ENCODE measurements around the gene PRKAR1B.
A peak's percentile ranks its signal among the peaks of the same experiment; 100 is the strongest.
"Not testable (repeated sequence)": the region's sequence is repeated elsewhere in the genome, so short reads cannot be mapped to it uniquely, and the experiment has no call there.

PRKAR1B gene

DNA sequence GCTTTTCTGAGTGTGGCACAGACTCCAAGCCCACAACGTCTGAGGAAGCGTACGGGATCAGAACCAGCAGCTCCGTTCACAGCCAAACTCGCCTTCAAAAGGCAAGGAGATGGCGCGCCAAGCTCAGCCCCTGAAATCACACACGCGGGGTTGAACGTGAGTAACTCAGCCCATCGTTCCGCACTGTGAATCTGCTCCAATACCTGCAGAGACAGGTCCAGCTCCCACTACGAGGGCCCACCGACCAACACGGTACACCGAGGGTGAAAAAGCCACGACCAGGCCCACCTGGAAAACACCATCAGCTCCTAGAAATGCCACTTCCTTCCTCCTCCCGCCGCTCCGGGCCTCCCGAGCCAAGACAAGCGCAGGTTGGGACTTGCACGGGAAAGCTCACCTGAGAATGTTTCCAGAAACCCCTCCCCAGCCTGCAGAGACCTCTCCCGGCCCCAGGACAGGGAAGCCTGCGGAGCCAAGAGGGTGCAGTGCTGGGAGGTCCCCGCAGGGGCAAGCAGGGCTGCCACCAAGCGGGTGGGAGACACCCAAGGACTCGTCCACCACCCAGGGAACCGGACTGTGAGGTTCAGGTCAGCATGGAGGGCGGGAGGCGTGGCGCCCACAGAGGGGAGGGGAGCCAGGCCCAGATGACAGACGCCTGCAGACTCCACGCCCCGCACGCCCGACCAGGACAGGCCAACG is 113.5 kb downstream of the PRKAR1B start:
- peak in 4 of 10 donors; percentile 21 to 81 (median 54) for DNase-seq
- intact Hi-C loops (cut with DNase I), result no loop called here

DNA sequence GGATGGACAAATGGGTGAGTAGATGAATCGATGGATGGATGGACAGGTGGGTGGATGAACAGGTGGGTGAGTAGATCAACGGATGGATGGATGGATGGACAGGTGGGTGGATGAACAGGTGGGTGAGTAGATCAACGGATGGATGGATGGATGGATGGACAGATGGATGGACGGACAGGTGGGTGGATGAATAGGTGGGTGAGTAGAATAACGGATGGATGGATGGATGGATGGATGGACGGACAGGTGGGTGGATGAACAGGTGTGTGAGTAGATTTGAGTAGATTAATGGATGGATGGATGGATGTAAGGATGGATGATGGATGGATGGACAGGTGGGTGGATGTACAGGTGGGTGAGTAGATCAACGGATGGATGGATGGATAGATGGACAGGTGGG is 115.2 kb downstream of the PRKAR1B start:
- intact Hi-C loops (cut with DNase I); DNase-seq: not testable (repeated sequence)

DNA sequence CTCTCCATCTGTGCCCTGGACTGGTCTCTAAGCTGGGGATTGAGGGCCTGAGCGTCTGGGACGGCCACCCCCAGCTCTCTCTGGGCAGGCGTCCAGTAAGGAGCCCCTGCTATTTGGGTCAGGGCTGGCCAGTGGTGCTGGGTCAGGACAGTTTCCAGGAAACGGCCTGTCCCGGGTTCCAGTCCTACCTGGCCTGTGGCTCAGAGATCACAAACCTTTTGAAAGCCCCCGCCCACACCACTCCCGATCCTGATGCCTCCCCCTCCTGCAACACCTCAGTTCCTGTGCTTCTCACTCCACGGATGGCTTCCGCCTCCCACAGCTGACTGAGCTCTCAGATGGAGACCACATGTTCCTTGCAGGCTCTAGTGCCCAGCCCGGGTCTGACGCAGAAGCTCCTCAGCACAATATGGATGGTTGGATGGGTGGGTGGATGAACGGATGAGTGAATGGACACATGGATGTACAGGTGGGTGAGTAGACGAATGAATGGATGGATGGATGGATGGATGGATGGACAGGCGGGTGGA is 115.7 kb downstream of the PRKAR1B start:
- DNase-seq, result peak in 4 of 10 donors; percentile 29 to 82 (median 76)
- intact Hi-C loops (cut with DNase I), result no loop called here

DNA sequence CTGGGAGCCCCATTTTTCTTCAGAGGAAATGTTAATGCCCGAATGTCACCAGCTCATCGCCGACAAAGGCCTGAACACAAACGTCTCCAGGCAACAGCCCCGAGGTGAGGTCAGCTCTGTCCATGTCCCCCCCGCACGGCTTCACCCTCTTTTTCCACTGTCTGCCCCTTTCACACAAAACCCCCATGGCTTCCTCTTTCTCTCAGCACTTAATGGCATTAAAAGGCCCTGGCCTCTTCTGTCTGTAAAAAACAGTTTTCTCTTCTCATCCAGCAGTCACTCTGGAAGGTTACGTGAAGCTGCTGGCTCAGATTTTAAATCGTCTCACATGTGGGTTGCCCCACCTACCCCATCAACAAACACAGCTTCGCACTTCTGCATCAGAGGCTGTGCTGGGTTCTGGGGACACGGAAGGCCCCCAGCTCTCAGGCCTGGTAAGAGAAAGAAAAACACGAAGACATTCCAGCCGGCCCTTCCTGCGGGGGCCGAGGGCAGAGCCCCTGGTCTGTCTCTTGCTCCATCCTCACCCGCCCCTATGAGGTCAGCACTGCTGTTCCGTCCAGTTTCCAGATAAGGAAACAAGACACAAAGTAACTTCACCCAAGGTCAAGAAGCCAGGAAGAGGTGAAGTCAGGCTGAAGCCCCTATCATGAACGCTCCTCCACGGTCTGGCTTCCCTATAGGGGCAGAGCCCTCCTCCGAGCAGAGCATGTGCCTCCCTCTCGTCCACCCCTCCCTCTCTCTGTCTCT is 116.4 kb downstream of the PRKAR1B start:
- intact Hi-C loops (cut with DNase I), result no loop called here
- peak in 4 of 10 donors; percentile 9 to 66 (median 52) for DNase-seq

DNA sequence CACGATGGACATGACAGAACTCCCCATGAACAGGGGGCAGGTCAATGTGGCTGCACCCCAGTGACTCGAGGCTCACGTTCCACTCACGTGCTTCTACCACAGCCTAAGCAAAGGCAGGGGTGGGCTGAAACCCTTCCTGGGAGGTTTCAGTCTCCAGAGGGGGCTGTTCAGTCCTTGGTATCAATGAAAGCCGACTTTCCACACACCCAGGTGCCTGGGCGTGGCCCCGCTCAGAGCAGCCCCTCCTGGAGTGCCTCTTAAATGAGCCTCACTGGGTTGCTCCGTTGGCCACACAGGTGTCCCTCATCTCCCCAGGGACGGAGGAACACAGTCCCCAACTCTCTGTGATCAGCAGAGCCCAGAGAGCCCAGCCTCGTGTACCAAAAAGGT is 116.9 kb downstream of the PRKAR1B start:
- DNase-seq, result peak in 3 of 10 donors; percentile 7 to 41 (median 15)
- intact Hi-C loops (cut with DNase I), result no loop called here

DNA sequence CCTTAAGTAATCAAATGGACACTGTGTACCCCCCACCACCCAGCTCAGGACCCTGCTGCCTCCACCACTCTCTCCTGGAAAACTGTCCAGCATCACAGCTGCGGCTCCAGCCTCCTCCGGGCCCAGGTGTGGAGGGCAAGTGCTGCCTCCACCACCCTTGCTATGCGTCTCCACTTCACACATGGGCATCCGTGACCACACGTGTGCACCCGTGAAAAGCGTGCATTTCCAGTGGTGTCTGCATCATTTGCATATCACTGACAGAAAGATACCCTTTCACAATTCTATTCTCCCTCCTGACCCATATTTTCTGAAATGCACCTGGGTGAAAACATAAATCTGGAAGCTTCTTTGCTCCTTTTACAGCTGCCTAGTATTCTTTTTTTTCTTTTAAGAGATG is 117.7 kb downstream of the PRKAR1B start:
- peak in 5 of 10 donors; percentile 12 to 70 (median 19) for DNase-seq
- intact Hi-C loops (cut with DNase I), result no loop called here

DNA sequence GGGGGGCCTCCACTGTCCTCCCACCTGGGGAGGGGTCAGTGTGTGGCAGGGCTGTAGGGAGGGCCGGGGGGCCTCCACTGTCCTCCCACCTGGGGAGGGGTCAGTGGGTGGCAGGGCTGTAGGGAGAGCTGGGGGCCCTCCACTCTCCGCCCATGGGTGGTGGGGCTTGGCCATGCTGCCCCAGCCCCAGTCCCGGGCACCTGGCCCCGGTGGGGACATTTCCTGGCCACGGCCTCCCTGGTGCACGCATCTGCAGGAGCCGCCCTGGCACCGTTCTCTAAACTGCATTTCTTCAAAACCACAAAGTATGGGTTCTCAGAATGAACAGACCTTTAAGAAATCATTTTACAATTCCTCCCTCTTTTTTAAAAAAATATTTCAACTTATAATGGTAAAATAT is 118.1 kb downstream of the PRKAR1B start:
- DNase-seq, result peak in 4 of 10 donors; percentile 4 to 62 (median 52)
- intact Hi-C loops (cut with DNase I), result no loop called here

DNA sequence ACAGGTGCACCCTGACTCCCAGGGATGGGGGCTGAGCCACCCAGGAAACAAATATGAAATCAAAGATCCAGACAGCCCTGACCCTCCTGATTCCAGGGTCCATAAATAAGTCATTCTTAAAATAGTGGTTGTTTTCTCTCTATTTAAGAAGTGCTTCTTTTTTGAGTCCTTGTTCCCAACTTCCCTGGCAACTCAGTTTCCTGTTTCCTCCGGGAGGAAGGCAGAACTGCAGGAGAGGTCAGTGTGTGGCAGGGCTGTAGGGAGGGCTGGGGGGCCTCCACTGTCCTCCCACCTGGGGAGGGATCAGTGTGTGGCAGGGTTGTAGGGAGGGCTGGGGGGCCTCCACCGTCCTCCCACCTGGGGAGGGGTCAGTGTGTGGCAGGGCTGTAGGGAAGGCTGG is 118.7 kb downstream of the PRKAR1B start:
- peak in 3 of 10 donors; percentile 0 to 30 (median 12) for DNase-seq
- intact Hi-C loops (cut with DNase I), result no loop called here

DNA sequence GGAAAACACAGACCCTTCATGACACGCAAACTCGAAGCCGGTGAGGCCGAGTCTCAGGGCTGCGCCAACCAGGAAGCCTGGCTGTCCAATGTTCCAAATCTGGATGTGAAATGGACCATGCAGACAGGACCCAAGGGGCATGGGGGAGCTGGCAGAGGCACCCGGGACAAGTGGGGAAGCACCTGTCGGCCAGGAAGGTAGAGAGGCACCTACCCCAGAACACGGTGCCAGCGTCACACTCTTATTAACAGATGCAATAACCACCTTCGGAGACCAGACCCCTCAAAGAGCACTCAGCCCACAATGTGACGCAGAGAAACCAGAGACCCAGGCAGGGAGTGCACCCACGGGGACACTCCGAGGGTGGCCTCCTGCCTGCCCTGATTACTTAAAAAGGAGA is 119.1 kb downstream of the PRKAR1B start:
- intact Hi-C loops (cut with DNase I), result no loop called here
- DNase-seq, result peak in 4 of 10 donors; percentile 9 to 70 (median 56)

DNA sequence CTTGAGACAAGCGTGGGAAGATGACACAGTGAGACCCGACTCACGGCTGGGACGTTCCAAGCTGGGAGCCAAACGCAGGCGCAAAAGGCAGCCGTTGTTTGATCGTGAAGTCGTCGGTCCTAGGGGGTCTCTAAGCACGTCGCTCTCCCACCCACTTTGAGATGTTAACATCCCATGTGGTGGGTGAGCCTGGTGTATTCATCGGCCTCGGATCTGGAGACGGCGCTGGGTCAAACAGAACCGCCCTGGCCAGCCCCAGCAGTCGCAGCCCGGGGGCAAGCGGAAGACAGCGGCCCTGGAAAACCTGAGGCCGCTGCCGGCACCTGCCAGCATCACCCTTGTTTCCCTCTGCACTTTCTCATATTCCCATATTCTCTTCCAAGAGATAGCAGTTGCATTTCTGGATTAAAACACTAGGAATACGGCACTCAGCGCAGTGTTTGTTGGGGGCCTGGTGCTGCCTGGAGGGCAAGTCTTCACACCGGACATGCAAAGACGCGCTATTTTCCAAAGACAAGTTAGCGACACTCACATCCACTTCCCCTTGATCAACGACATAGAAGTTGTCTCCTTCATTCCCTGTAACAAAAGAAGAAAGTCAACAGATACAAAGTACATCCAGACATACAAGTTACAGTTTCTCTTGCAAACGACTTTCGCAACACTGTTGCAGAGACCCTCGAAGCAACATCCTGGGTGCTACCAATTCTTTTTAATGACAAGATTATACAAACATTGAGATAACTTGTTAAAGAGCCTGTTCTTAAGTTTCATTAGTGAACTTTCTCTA is 121.2 kb downstream of the PRKAR1B start:
- intact Hi-C loops (cut with DNase I), result no loop called here
- DNase-seq, result peak in 4 of 10 donors; percentile 16 to 71 (median 40)

DNA sequence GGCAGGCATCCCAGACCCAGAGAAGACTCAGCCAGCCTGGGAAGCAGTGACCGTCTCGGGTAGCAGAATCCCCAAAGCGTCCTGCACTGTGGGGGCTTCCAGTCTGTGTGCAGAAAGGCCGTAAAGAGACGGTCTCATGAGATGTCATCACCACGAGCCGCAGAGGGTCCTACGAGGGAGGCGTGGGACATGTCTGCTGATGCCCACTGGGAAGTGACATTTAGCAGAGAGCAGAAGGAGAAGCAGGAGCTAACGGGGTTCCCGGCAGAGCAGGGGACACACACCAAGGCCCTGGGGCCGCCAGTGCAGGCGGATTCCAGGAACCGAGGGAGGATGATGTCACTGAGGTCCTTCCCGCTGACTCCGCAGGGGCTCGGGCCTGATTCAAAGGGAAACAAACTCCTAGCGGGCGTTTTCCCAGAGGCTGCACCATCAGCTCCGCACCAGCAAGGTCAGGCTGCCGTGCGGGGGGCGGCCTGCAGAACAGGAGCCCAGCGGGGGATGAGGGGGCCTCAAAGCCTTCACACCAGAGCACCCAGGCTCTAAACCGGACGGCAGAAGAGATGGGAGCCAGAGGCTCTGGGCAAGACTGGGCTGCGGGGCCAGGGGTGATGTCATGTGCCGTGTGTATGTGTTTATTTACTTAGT is 122.1 kb downstream of the PRKAR1B start:
- intact Hi-C loops (cut with DNase I), result no loop called here
- DNase-seq, result peak in 4 of 10 donors; percentile 24 to 87 (median 69)

DNA sequence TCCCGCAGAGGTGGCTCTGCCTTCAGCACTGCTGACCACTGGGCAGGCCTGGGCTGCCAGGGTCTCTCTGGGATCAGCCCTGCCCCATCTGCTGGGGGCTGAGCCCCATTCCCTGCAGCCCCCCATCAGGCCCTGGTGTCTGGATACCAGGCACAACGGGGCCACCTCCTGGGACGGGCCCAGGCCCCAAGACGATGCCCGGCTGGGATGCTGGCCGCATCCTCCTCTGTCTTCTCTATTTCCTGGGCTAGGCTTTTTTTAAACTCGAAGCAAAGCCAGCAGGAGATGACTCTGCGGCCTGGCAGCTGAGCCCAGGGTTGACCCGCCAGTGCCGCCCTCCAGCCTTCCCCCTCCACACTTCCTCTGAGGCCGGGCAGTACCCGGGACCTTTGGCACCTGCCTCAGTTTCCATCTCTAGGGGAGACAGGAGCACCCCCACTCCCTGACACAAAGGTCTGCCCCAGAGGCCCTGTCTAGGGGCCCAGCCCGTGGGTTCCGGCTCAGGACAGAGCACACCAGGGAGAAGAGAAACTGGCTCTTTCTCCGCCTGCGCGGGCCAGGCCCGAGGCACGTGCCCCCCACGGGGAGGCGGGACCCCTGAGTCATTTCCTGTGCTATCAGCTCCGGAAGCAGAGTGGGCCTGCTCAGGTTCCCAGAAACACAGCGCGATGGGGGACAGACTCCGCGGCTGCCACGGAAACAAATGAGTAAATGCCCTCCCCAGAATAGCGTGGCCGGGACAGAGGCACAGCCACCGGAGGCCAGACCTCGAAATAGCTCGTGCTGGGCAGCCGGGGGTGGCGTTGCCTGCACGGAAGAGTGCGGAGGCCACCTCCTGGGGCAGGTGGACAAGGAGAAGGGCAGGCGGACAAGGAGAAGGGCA is 122.8 kb downstream of the PRKAR1B start:
- intact Hi-C loops (cut with DNase I), result no loop called here
- peak in 6 of 10 donors; percentile 46 to 87 (median 66) for DNase-seq

DNA sequence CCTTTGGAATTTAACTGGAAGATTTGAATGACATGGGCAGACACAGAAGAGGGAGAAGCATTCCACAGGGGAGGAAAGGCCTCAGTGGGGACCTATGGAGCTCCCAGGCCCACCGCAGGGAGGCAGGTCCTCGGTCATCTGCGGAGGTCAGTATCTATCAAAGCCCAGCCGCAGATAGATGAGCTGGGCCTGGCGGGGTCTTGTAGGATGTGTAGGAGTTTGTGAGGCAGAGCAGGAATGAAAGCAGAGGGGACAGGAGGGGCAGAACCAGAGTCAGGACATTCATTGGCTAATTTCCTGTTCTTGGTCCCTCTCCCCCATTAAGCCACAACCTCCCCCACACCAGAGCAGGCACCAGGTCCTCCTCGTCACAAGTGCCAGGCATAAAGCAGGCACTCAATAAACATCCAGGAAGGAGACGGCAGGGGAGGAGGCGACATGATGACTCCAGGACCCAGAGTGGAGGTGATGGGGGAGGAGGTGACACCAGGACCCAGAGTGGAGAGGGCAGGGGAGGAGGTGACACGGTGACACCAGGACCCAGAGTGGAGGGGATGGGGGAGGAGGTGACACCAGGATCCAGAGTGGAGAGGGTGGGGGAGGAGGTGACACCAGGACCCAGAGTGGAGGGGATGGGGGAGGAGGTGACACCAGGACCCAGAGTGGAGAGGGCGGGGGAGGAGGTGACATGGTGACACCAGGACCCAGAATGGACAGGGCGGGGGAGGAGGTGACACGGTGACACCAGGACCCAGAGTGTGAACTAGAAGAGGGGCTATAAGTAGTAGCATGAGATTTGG is 123.7 kb downstream of the PRKAR1B start:
- intact Hi-C loops (cut with DNase I), result no loop called here
- DNase-seq, result peak in 2 of 10 donors; percentile 36 to 61

DNA sequence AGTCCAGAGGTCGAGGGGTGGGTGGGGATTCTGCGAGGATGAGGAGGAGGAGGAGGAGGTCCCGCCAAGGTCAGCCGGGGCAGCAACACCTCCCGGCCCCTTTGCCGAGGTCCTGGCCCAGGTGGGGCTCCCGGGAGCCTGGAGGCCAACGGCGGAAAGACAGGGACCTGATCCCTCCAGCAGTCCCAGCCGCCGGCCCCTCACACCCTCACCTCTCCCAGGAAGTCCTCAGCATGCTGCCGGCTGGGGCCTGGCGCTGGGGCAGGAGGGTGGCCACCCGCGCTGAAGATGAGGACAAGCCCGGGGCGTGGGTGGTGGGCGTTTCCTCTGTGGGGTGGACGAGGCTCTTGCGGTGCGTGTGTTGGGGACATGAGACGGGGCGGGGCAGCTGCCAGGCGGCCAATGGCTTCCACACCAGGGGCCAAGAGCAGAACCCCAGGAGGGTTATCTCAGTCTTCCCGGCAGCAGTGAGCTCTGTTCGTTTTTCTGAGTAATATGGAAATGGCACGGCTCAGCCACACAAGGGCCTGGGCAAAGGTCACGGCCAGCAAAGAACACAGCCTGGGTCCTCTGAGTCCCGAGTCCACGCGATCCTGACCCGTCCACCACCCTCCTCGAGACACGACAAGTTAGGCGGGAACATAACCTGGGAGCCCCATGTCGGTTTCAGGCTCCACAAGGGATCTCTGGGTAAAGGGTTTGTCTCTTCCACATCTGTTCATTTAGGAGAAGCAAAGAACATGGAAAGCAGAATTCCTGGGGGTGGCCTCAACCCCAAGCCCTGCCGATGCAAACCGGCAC is 124.5 kb downstream of the PRKAR1B start:
- intact Hi-C loops (cut with DNase I), result no loop called here
- peak in 3 of 10 donors; percentile 72 to 80 (median 79) for DNase-seq

DNA sequence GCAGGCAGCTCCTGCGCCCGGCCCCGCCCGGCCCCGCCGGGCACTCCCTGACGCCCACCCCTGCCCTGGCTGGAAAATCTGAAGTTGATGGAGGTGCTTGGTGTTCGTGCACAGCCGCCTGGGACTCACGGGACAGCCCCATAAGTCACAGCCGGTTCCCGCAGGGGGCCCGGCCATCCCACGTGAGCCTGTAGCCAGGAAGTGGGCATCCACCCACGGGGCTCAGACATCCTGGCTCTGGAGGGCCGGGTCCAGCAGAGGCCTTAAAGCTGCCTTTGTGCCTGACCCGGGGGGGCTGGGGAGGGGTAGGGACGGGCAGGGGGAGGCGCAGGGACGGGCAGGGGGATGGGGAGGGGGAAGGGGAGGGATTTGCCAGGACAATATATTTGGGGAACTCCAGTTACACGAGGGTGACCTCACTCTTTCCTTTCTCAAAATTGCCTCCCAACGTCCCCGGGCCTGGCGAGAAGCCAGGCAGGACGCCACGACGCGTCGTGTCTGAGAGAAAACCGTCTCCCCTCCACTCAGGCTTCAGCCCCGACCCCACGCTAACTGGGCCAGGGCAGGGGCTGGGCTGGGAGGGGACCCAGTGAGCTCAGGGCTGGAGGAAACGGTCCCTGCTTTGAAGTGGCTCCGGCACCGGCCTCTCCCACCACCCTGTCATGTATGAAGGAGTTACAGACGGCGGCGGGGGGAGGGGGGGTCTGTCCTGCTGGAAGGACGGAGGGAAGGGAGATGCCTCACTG is 125.3 kb downstream of the PRKAR1B start:
- intact Hi-C loops (cut with DNase I), result no loop called here
- peak in 3 of 10 donors; percentile 70 to 85 (median 75) for DNase-seq

DNA sequence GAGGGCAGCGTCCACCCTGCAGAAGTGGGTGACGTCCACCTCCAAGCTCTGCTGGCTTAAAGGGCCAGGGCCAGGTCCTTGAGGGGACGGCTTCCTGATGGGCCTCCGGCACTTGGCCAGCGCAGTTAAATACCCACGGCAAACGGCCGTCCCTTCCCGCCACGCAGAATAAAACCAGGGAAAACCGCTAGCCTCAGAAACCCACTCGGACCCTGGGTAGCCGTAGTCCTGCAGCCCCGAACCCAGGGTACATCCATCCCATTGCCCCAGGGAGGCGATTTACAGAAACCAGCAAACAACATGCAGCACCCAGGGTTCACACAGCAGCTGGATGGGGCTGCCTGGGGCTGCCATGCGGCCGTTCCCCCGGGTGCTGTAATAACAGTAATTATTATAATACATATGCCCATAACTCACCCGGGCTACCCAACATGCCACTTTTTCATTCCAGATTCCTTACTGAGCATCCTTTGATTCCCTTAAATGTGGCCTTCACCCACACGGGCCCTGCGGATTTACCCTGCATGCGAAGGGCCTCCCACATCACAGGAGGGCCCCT is 126.0 kb downstream of the PRKAR1B start:
- intact Hi-C loops (cut with DNase I), result no loop called here
- peak in 3 of 10 donors; percentile 66 to 83 (median 70) for DNase-seq
